Measurements from ENCODE around the gene PSMA6. TPM values are rescaled to one million over a fixed set of nuclear protein-coding genes. Genes with fewer than 3 reads are reported as not detected.

Gene PSMA6
- total and polyA plus RNA-seq, 2 donors (not counting 1 experiment from before 2014, with no cell fraction given): 190 to 225 TPM

GRCh38 chr14:35367056-35367372, 74.8 kb downstream of the PSMA6 start:
- Histone ChIP-seq H3K9ac (ENCODE audit: insufficient read depth, low read length) (no peak overlapping the region), H2AFZ (ENCODE audit: low read length) (no peak overlapping the region), H3K4me2 (ENCODE audit: extremely low read depth, insufficient read depth, low read length) (no peak overlapping the region)

More at GRCh38 chr14:35367056-35367372, 74.8 kb downstream of the PSMA6 start:
- Histone ChIP-seq H3K4me3 (replicated peaks in 1 of 4; ENCODE audit: control extremely low read depth in 1 of 4, insufficient read depth in 1 of 4, low read depth in 3 of 4, low read length in 4 of 4) (no peak overlapping the region), H3K27ac (ENCODE audit: insufficient read depth, low read length) (no peak overlapping the region), H3K36me3 (ENCODE audit: control insufficient read depth, insufficient read depth, low read length) (no peaks in the 10 kb centered on the region), H4K20me1 (ENCODE audit: control insufficient read depth, extremely low read depth, insufficient read depth, low read length) (no peaks in the 10 kb centered on the region), H3K27me3 (ENCODE audit: control insufficient read depth, insufficient read depth, low read length) (no peaks in the 10 kb centered on the region), H3K4me1 (ENCODE audit: control insufficient read depth, extremely low read depth, insufficient read depth, low read length) (peaks cover 30% of the 10 kb centered on the region), H3K9me3 (ENCODE audit: control insufficient read depth, insufficient read depth, low read depth, low read length) (no peaks in the 10 kb centered on the region), H3K79me2 (ENCODE audit: control insufficient read depth, insufficient read depth, low read length) (no peaks in the 10 kb centered on the region)
- no peak for TF ChIP-seq CTCF (conservative IDR thresholded peaks at IDR 0.05 in 1 of 2, IDR thresholded peaks at IDR 0.05 in 1 of 2; ENCODE audit: low read depth in 1 of 2, low read length in 2 of 2)
- no peak for TF ChIP-seq EZH2 (IDR thresholded peaks at IDR 0.05; ENCODE audit: low read length, missing control alignments)
- no peak for DNase-seq (ENCODE audit: low read depth in 2 of 2)

Other genes starting within 250 kb of the PSMA6 start
- gene FAM177A1, start 246.1 kb upstream of the PSMA6 start, total RNA-seq: 29.0 and 64.6 TPM in 2 replicates
- gene FAM177A1, start 246.1 kb upstream of the PSMA6 start, polyA plus RNA-seq: 53.6 and 63.4 TPM in 2 replicates
- 61.9 and 64.2 TPM in 2 replicates for gene PPP2R3C, start 170.4 kb upstream of the PSMA6 start, total RNA-seq
- gene PPP2R3C, start 170.4 kb upstream of the PSMA6 start, polyA plus RNA-seq: 28.7 and 32.6 TPM in 2 replicates
- 12.1 and 14.2 TPM in 2 replicates for gene PRORP, start 169.8 kb upstream of the PSMA6 start, total RNA-seq
- 25.7 and 36.3 TPM in 2 replicates for gene PRORP, start 169.8 kb upstream of the PSMA6 start, polyA plus RNA-seq
- 67.9 and 73.4 TPM in 2 replicates for gene NFKBIA, start 112.4 kb downstream of the PSMA6 start, total RNA-seq
- gene NFKBIA, start 112.4 kb downstream of the PSMA6 start, polyA plus RNA-seq: 17.7 and 26.9 TPM in 2 replicates
- gene INSM2, start 241.8 kb downstream of the PSMA6 start, total RNA-seq: not detected in 2 replicates
- gene INSM2, start 241.8 kb downstream of the PSMA6 start, polyA plus RNA-seq: not detected in 2 replicates